ENCODE measurements around the gene MYCBPAP. TPM values are rescaled to one million over a fixed set of nuclear protein-coding genes. Genes with fewer than 3 reads are reported as not detected.

The MYCBPAP gene
- total and polyA plus RNA-seq, 7 experiments from 2014 or later, result 0.59 to 9.0 (median 5.1) TPM; not detected in 1

GRCh38 chr17:50560931-50561745 is 52.9 kb downstream of the MYCBPAP start:
- no peak overlapping the region for H3K27ac ChIP-seq (ENCODE audit: low read depth, low read length)
- Mint-ChIP-seq H3K4me3 (peak overlapping the region in 7 of 10 donors; percentile 13 to 87 (median 63)), H3K4me1 (peaks cover 15 to 41% (median 24%) of the 10 kb centered on the region in 7 donors), H3K27me3 (peaks cover 45 to 79% (median 54%) of the 10 kb centered on the region in 5 donors), H3K9me3 (no peaks in the 10 kb centered on the region), H3K36me3 (no peaks in the 10 kb centered on the region), H3K27ac (no peak overlapping the region)
- ChIA-PET CTCF (no interaction called here), POLR2A (interaction anchor here (0.7 to 2.0 kb wide), 2 partner anchors 14 to 20 kb away, joined by 3 to 9 read pairs; no protein-coding TSS in a partner anchor)
- no peaks in the 10 kb centered on the region for H3K9me3 ChIP-seq (ENCODE audit: control insufficient read depth in 2 of 3, low read length in 3 of 3)
- intact Hi-C loops (cut with micrococcal nuclease), result loop anchor here (1.0 to 5.0 kb wide), 4 partner anchors 14 to 146 kb away; partner anchors contain the start of genes ANKRD40 (in 2 of the 2), RSAD1 (in 2 of the 2) and SPATA20 (in 2 of the 2)
- H3K36me3 ChIP-seq (ENCODE audit: control insufficient read depth in 2 of 3, insufficient read depth in 3 of 3, low read length in 3 of 3), result no peaks in the 10 kb centered on the region
- peaks cover 20 to 23% of the 10 kb centered on the region in 2 donors for H3K4me1 ChIP-seq (ENCODE audit: control insufficient read depth in 2 of 2, insufficient read depth in 2 of 2, low read length in 2 of 2)
- ATAC-seq (peak; percentile 8), DNase-seq (peak in 4 of 9 donors; percentile 19 to 33 (median 29))
- H3K4me3 ChIP-seq (ENCODE audit: low read length), result peak overlapping the region; percentile 73
- H3K27me3 ChIP-seq (ENCODE audit: control insufficient read depth in 2 of 2, insufficient read depth in 2 of 2, low read length in 2 of 2), result peaks cover 19 to 27% of the 10 kb centered on the region in 2 donors

GRCh38 chr17:50561746-50562141 is 53.5 kb downstream of the MYCBPAP start:
- Histone ChIP-seq H3K27ac (ENCODE audit: low read depth, low read length) (no peak overlapping the region), H3K4me3 (ENCODE audit: low read length) (no peak overlapping the region), H3K36me3 (ENCODE audit: control insufficient read depth in 2 of 3, insufficient read depth in 3 of 3, low read length in 3 of 3) (no peaks in the 10 kb centered on the region), H3K4me1 (ENCODE audit: control insufficient read depth in 2 of 2, insufficient read depth in 2 of 2, low read length in 2 of 2) (peaks cover 20 to 23% of the 10 kb centered on the region in 2 donors), H3K9me3 (ENCODE audit: control insufficient read depth in 2 of 3, low read length in 3 of 3) (no peaks in the 10 kb centered on the region), H3K27me3 (ENCODE audit: control insufficient read depth in 2 of 2, insufficient read depth in 2 of 2, low read length in 2 of 2) (peaks cover 19 to 27% of the 10 kb centered on the region in 2 donors)
- Mint-ChIP-seq H3K4me3 (peak overlapping the region in 7 of 10 donors; percentile 60 to 87 (median 67)), H3K4me1 (peaks cover 15 to 41% (median 24%) of the 10 kb centered on the region in 7 donors), H3K27me3 (peaks cover 51 to 79% (median 60%) of the 10 kb centered on the region in 5 donors), H3K27ac (no peak overlapping the region), H3K9me3 (no peaks in the 10 kb centered on the region), H3K36me3 (no peaks in the 10 kb centered on the region)
- CTCF ChIA-PET, result interaction anchor here (0.6 kb wide), 2 partner anchors 392 to 1384 kb away, joined by 3 read pairs; no protein-coding TSS in a partner anchor
- intact Hi-C loops (cut with micrococcal nuclease), result loop anchor here (5.0 kb wide), 2 partner anchors 84 to 146 kb away; partner anchors contain the start of genes ANKRD40 (in 2 of the 2) and RSAD1 (in 2 of the 2)
- POLR2A ChIA-PET, result no interaction called here
- ATAC-seq, result no peak
- DNase-seq, result peak in 3 of 9 donors; percentile 22 to 26 (median 24)

- no peaks in the 10 kb centered on the region for H3K36me3 ChIP-seq (ENCODE audit: control insufficient read depth in 2 of 3, insufficient read depth in 3 of 3, low read length in 3 of 3)
- no peaks in the 10 kb centered on the region for H3K9me3 ChIP-seq (ENCODE audit: control insufficient read depth in 2 of 3, low read length in 3 of 3)
- peaks cover 19 to 27% of the 10 kb centered on the region in 2 donors for H3K27me3 ChIP-seq (ENCODE audit: control insufficient read depth in 2 of 2, insufficient read depth in 2 of 2, low read length in 2 of 2)
- peaks cover 54 to 81% (median 62%) of the 10 kb centered on the region in 5 donors for H3K27me3 Mint-ChIP-seq
- ATAC-seq (no peak), DNase-seq (peak in 2 of 9 donors; percentile 22 to 27)
- no peaks in the 10 kb centered on the region for H3K36me3 Mint-ChIP-seq
- peak overlapping the region in 3 of 9 donors; percentile 18 to 46 (median 25) for H3K27ac Mint-ChIP-seq
- intact Hi-C loops (cut with micrococcal nuclease), result loop anchor here (5.0 kb wide), 2 partner anchors 85 to 145 kb away; partner anchors contain the start of genes ANKRD40 (in 2 of the 2) and RSAD1 (in 2 of the 2)
- H3K4me1 ChIP-seq (ENCODE audit: control insufficient read depth in 2 of 2, insufficient read depth in 2 of 2, low read length in 2 of 2), result peaks cover 20 to 23% of the 10 kb centered on the region in 2 donors
- peak overlapping the region; percentile 20 to 87 (median 70) for H3K4me3 Mint-ChIP-seq
- no peak overlapping the region for H3K4me3 ChIP-seq (ENCODE audit: low read length)
- POLR2A ChIA-PET, result interaction anchor here (1.0 kb wide), 1 partner anchor 9 kb away, joined by 3 read pairs; no protein-coding TSS in a partner anchor
- no peak overlapping the region for H3K27ac ChIP-seq (ENCODE audit: low read depth, low read length)
- no peaks in the 10 kb centered on the region for H3K9me3 Mint-ChIP-seq
- CTCF ChIA-PET, result interaction anchor here (0.6 to 1.1 kb wide), 3 partner anchors 17 to 1384 kb away, joined by 3 to 4 read pairs (median 3); no protein-coding TSS in a partner anchor
- H3K4me1 Mint-ChIP-seq, result peaks cover 15 to 41% (median 24%) of the 10 kb centered on the region in 7 donors
Measured at GRCh38 chr17:50562242-50563091, 54.2 kb downstream of the MYCBPAP start.

- H3K36me3 ChIP-seq (ENCODE audit: control insufficient read depth in 2 of 3, insufficient read depth in 3 of 3, low read length in 3 of 3), result no peaks in the 10 kb centered on the region
- ATAC-seq (no peak), DNase-seq (peak in 2 of 9 donors; percentile 19 to 28)
- Mint-ChIP-seq H3K9me3 (no peaks in the 10 kb centered on the region), H3K4me3 (peak overlapping the region in 4 of 10 donors; percentile 16 to 87 (median 52)), H3K36me3 (no peaks in the 10 kb centered on the region), H3K27ac (no peak overlapping the region), H3K4me1 (peaks cover 15 to 41% (median 24%) of the 10 kb centered on the region in 7 donors), H3K27me3 (peaks cover 57 to 80% (median 62%) of the 10 kb centered on the region in 5 donors)
- no peaks in the 10 kb centered on the region for H3K9me3 ChIP-seq (ENCODE audit: control insufficient read depth in 2 of 3, low read length in 3 of 3)
- intact Hi-C loops (cut with micrococcal nuclease), result loop anchor here (5.0 kb wide), 2 partner anchors 86 to 144 kb away; partner anchors contain the start of genes ANKRD40 (in 2 of the 2) and RSAD1 (in 2 of the 2)
- ChIA-PET POLR2A (interaction anchor here (1.0 kb wide), 1 partner anchor 8 kb away, joined by 3 read pairs; no protein-coding TSS in a partner anchor), CTCF (interaction anchor here (1.1 kb wide), 1 partner anchor 18 kb away, joined by 4 read pairs; no protein-coding TSS in a partner anchor)
- peaks cover 20 to 23% of the 10 kb centered on the region in 2 donors for H3K4me1 ChIP-seq (ENCODE audit: control insufficient read depth in 2 of 2, insufficient read depth in 2 of 2, low read length in 2 of 2)
- no peak overlapping the region for H3K4me3 ChIP-seq (ENCODE audit: low read length)
- H3K27ac ChIP-seq (ENCODE audit: low read depth, low read length), result no peak overlapping the region
- H3K27me3 ChIP-seq (ENCODE audit: control insufficient read depth in 2 of 2, insufficient read depth in 2 of 2, low read length in 2 of 2), result peaks cover 16 to 27% of the 10 kb centered on the region in 2 donors
Measured at GRCh38 chr17:50563092-50563511, 54.9 kb downstream of the MYCBPAP start.

- Histone ChIP-seq H3K27ac (ENCODE audit: low read depth, low read length) (no peak overlapping the region), H3K27me3 (ENCODE audit: control insufficient read depth in 2 of 2, insufficient read depth in 2 of 2, low read length in 2 of 2) (peaks cover 8 to 17% of the 10 kb centered on the region in 2 donors), H3K36me3 (ENCODE audit: control insufficient read depth in 2 of 3, insufficient read depth in 3 of 3, low read length in 3 of 3) (no peaks in the 10 kb centered on the region), H3K4me1 (ENCODE audit: control insufficient read depth in 2 of 2, insufficient read depth in 2 of 2, low read length in 2 of 2) (peaks cover 8 to 12% of the 10 kb centered on the region in 2 donors), H3K9me3 (ENCODE audit: control insufficient read depth in 2 of 3, low read length in 3 of 3) (no peaks in the 10 kb centered on the region), H3K4me3 (ENCODE audit: low read length) (no peak overlapping the region)
- CTCF ChIA-PET, result no interaction called here
- no peak for ATAC-seq
- POLR2A ChIA-PET, result no interaction called here
- Mint-ChIP-seq H3K4me3 (peak overlapping the region in 3 of 10 donors; percentile 12 to 44 (median 30)), H3K27me3 (peaks cover 46 to 63% (median 53%) of the 10 kb centered on the region in 5 donors), H3K9me3 (no peaks in the 10 kb centered on the region), H3K36me3 (no peaks in the 10 kb centered on the region), H3K27ac (peak overlapping the region in 1 of 9 donors; percentile 42), H3K4me1 (peaks cover 9 to 24% (median 16%) of the 10 kb centered on the region in 7 donors)
- intact Hi-C loops (cut with micrococcal nuclease), result loop anchor here (5.0 kb wide), 2 partner anchors 88 to 142 kb away; partner anchors contain the start of genes ANKRD40 (in 2 of the 2) and RSAD1 (in 2 of the 2)
- peak in 2 of 9 donors; percentile 24 to 27 for DNase-seq
Measured at GRCh38 chr17:50564916-50565315, 56.7 kb downstream of the MYCBPAP start.
